Lower leg skin (tissue), 3 donors: ENCODE measurements around the gene SEZ6.

Experiments used
- POLR2A ChIP-seq, 2 donors: fragments of 450-650 bp; IDR thresholded peaks; one replicate each; pipeline ENCODE4 v1.6.1; 2016 to 2017; ENCODE audit warnings: antibody characterized with exemption in 2 of 2, mild to moderate bottlenecking in 1 of 2, moderate library complexity in 1 of 2
- TF ChIP-seq, protein P1 (sequence below), 3 donors: fragments of 450-650 bp; IDR thresholded peaks; one replicate each; pipeline ENCODE4 v1.5.1; 2016; ENCODE audit warnings: antibody characterized with exemption in 3 of 3, mild to moderate bottlenecking in 3 of 3, moderate library complexity in 2 of 3

DNA sequence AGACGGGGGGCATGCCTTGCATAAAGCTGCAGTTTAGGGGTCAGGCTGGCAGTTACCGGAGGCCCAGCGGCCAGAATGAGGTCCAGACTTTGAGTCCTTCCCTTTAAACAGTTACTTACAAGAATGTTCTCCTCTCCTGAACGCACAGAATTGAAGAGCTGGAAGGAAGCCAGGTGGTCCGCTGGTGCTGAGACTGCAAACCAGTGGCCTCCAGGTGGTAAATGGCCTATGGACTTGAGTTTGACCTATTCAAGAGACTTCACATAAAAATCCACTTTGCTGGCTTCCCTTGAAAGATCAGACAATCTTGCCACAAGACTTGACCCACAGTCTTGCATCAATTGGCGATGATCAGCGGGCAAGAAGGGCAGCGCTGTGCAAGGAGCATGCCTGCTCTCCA lies 14.7 kb upstream of the SEZ6 start:
- TF ChIP-seq, protein P1, sequence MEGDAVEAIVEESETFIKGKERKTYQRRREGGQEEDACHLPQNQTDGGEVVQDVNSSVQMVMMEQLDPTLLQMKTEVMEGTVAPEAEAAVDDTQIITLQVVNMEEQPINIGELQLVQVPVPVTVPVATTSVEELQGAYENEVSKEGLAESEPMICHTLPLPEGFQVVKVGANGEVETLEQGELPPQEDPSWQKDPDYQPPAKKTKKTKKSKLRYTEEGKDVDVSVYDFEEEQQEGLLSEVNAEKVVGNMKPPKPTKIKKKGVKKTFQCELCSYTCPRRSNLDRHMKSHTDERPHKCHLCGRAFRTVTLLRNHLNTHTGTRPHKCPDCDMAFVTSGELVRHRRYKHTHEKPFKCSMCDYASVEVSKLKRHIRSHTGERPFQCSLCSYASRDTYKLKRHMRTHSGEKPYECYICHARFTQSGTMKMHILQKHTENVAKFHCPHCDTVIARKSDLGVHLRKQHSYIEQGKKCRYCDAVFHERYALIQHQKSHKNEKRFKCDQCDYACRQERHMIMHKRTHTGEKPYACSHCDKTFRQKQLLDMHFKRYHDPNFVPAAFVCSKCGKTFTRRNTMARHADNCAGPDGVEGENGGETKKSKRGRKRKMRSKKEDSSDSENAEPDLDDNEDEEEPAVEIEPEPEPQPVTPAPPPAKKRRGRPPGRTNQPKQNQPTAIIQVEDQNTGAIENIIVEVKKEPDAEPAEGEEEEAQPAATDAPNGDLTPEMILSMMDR (IDR thresholded peaks at IDR 0.05): no peak
- TF ChIP-seq POLR2A (IDR thresholded peaks at IDR 0.05): no peak
